Endodermal cell (in vitro differentiated cells): Measurements from ENCODE around the gene RPUSD4. TPM values are rescaled to one million over a fixed set of nuclear protein-coding genes. Genes with fewer than 3 reads are reported as not detected.

Source experiments
- DNase-seq: peaks from one replicate; pipeline ENCODE4 v3.0.0-alpha.2; 2017
- H3K27ac ChIP-seq: 2 replicates; pipeline ENCODE4 v1.5.1; 2013; ENCODE audit warnings: mild to moderate bottlenecking, low read depth, low read length, moderate library complexity
- H3K27me3 ChIP-seq: 2 replicates; pipeline ENCODE4 v1.6.1; 2013; ENCODE audit warnings: mild to moderate bottlenecking, low read length, moderate library complexity; ENCODE audit not compliant: insufficient read depth, control insufficient read depth, poor library complexity, severe bottlenecking
- H3K36me3 ChIP-seq: 2 replicates; pipeline ENCODE4 v1.7.0; 2013; ENCODE audit warnings: mild to moderate bottlenecking, low read length, moderate library complexity; ENCODE audit not compliant: control insufficient read depth, insufficient read depth
- H3K4me1 ChIP-seq: one replicate; pipeline ENCODE4 v1.7.0; 2013; ENCODE audit warnings: low read length; ENCODE audit not compliant: control insufficient read depth, insufficient read depth
- H3K4me3 ChIP-seq: 2 replicates; pipeline ENCODE4 v1.5.1; 2013; ENCODE audit warnings: mild to moderate bottlenecking, low read length, moderate library complexity
- H3K9ac ChIP-seq: 2 replicates; pipeline ENCODE4 v1.6.1; 2013; ENCODE audit warnings: mild to moderate bottlenecking, low read length, moderate library complexity; ENCODE audit not compliant: poor library complexity, severe bottlenecking; ENCODE audit errors: extremely low read depth
- H3K9me3 ChIP-seq: 2 replicates; pipeline ENCODE4 v1.6.1; 2013; ENCODE audit warnings: mild to moderate bottlenecking, low read length, moderate library complexity; ENCODE audit not compliant: control insufficient read depth
- H3K27ac Mint-ChIP-seq: 2 replicates; pipeline ENCODE4 v1.8.0; 2020; ENCODE audit warnings: mixed read lengths
- H3K27me3 Mint-ChIP-seq: 2 replicates; pipeline ENCODE4 v1.8.0; 2021; ENCODE audit warnings: mild to moderate bottlenecking, mixed read lengths; ENCODE audit not compliant: insufficient read depth
- H3K36me3 Mint-ChIP-seq: 2 replicates; pipeline ENCODE4 v1.8.0; 2020; ENCODE audit warnings: low read depth, mixed read lengths
- H3K4me1 Mint-ChIP-seq: 2 replicates; pipeline ENCODE4 v1.8.0; 2020; ENCODE audit warnings: mixed read lengths
- H3K4me3 Mint-ChIP-seq: 2 replicates; pipeline ENCODE4 v1.8.0; 2020; ENCODE audit warnings: mild to moderate bottlenecking, moderate library complexity, mixed read lengths
- H3K9me3 Mint-ChIP-seq: 2 replicates; pipeline ENCODE4 v1.8.0; 2020; ENCODE audit warnings: mild to moderate bottlenecking, mixed read lengths
- WGBS, 2 experiments: methylation state at CpG; one replicate each; pipeline versions ENCODE4 v1.1.5 to v1.1.7; 2013; ENCODE audit warnings: missing lambda C conversion rate in 2 of 2, mixed read lengths in 1 of 2; ENCODE audit not compliant: insufficient coverage in 1 of 2, insufficient read length in 1 of 2; 5-methylcytosine and 5-hydroxymethylcytosine counted together
- total RNA-seq, 2 donors: library from RNA; stranded (reverse); fragmentation: NEBNext Ultra II Directional in 1 of 2; extraction: Animal tissue kit (Norgen Biotek cat#: 25700) in 1 of 2; gene quantifications; 2 replicates in 1 of 2; 3 replicates in 1 of 2; pipeline ENCODE4 v1.2.1, GENCODE V29; 2021
- TF ChIP-seq, protein P1 (sequence below): fragments of 200-600 bp; sonication (generic); conservative IDR thresholded peaks from 2 replicates; pipeline ENCODE4 v1.5.0; 2021; ENCODE audit warnings: antibody characterized with exemption, mild to moderate bottlenecking

The RPUSD4 gene
- total RNA-seq, 2 donors from 2014 or later = 36.8 to 37.7 TPM

DNA sequence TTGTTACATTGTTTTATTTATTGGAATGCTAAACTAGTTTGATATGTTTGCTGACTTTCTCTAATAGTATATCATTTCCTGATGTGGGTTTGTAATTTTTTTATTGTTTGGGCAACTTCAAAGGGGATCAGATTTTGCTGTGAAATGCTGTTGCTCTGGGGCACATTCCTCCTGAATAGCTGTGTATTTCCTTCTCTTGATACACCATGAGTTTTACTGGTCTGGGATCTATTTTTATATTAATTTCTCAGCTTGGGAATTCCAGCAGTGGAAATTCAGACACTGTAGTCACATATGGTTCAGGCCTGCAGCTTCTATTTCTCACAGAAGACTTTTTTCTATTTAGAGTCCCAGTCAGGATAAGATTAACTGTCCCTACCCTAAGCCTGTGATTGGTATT, 58.9 kb downstream of the RPUSD4 start:
- Mint-ChIP-seq H3K36me3 (peaks cover 2% of the 10 kb centered on the region), H3K4me1 (peaks cover 19% of the 10 kb centered on the region), H3K9me3 (peaks cover 12% of the 10 kb centered on the region), H3K4me3 (no peak overlapping the region), H3K27ac (no peak overlapping the region), H3K27me3 (peaks cover 11% of the 10 kb centered on the region)
- peaks cover 8% of the 10 kb centered on the region for H3K27me3 ChIP-seq
- no peak overlapping the region for H3K27ac ChIP-seq
- TF ChIP-seq, protein P1, sequence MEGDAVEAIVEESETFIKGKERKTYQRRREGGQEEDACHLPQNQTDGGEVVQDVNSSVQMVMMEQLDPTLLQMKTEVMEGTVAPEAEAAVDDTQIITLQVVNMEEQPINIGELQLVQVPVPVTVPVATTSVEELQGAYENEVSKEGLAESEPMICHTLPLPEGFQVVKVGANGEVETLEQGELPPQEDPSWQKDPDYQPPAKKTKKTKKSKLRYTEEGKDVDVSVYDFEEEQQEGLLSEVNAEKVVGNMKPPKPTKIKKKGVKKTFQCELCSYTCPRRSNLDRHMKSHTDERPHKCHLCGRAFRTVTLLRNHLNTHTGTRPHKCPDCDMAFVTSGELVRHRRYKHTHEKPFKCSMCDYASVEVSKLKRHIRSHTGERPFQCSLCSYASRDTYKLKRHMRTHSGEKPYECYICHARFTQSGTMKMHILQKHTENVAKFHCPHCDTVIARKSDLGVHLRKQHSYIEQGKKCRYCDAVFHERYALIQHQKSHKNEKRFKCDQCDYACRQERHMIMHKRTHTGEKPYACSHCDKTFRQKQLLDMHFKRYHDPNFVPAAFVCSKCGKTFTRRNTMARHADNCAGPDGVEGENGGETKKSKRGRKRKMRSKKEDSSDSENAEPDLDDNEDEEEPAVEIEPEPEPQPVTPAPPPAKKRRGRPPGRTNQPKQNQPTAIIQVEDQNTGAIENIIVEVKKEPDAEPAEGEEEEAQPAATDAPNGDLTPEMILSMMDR = no peak
- no peak for DNase-seq
- H3K9me3 ChIP-seq = peaks cover 10% of the 10 kb centered on the region
- no peak overlapping the region for H3K9ac ChIP-seq
- peaks cover 6% of the 10 kb centered on the region for H3K4me1 ChIP-seq
- H3K36me3 ChIP-seq = no peaks in the 10 kb centered on the region
- H3K4me3 ChIP-seq = no peak overlapping the region

DNA sequence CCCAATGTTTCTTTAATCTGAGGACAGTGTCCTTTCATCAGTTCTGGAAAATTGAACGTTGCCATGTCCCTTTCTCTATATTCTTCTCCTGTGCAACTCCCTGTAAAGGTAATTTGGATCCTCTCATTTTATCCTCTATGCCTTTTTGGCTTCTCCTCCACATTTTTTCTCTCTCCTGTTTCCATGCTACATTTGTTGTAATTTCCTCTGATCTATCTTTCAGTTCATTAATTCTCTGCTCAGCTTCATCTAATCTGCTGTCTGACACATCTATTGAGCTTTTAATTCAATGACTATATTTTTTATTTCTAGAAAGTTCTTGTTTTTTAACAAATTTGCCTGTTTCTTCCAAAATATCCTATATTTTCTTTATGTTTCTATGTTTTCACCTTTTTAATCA, 59.3 kb downstream of the RPUSD4 start:
- DNase-seq = no peak
- Mint-ChIP-seq H3K27me3 (peaks cover 11% of the 10 kb centered on the region), H3K4me3 (no peak overlapping the region), H3K27ac (no peak overlapping the region), H3K4me1 (peaks cover 23% of the 10 kb centered on the region), H3K9me3 (peaks cover 12% of the 10 kb centered on the region), H3K36me3 (peaks cover 2% of the 10 kb centered on the region)
- TF ChIP-seq, protein P1 = no peak
- Histone ChIP-seq H3K9me3 (peaks cover 10% of the 10 kb centered on the region), H3K4me1 (peaks cover 10% of the 10 kb centered on the region), H3K27me3 (peaks cover 8% of the 10 kb centered on the region), H3K9ac (no peak overlapping the region), H3K36me3 (no peaks in the 10 kb centered on the region), H3K27ac (no peak overlapping the region), H3K4me3 (no peak overlapping the region)
- 94 to 100% methylated on average over 1 of the region's 1 CpG for WGBS, 2 experiments

Other genes with a start within 250 kb of the RPUSD4 start
- gene CDON, start 148.8 kb downstream of the RPUSD4 start, total RNA-seq = 10 to 100 TPM; 19.2 to 24.5 TPM
- gene FAM118B, start 132 bp upstream of the RPUSD4 start, total RNA-seq = 10 to 100 TPM; 40.1 to 40.8 TPM
- gene SRPRA, start 57.2 kb upstream of the RPUSD4 start, total RNA-seq = 10 to 100 TPM; 68.4 to 79.2 TPM
- 10 to 100 TPM; 50.7 to 55.8 TPM for gene FOXRED1, start 57.5 kb upstream of the RPUSD4 start, total RNA-seq
- 10 to 100 TPM in 1 of 2 donors, 1 to 10 TPM in 1; 9.2 to 11.4 TPM for gene TIRAP, start 71.4 kb upstream of the RPUSD4 start, total RNA-seq
- gene DCPS, start 92.4 kb upstream of the RPUSD4 start, total RNA-seq = 10 to 100 TPM; 19.0 to 22.6 TPM
- 10 to 100 TPM; 16.5 to 21.5 TPM for gene ST3GAL4, start 144.0 kb upstream of the RPUSD4 start, total RNA-seq